H9 (cell line): Measurements from ENCODE around the gene CCDC170. TPM values are rescaled to one million over a fixed set of nuclear protein-coding genes. Genes with fewer than 3 reads are reported as not detected.

Source experiments
- DNase-seq: peaks from one replicate; pipeline ENCODE4 v3.0.0-alpha.2; 2017
- H2AFZ ChIP-seq: one replicate; pipeline ENCODE4 v1.6.1; 2013; ENCODE audit warnings: mild to moderate bottlenecking, low read length, control low read depth, moderate library complexity
- H2AK5ac ChIP-seq: 2 replicates; pipeline ENCODE4 v1.6.1; 2013; ENCODE audit warnings: low read length, control low read depth, mixed read lengths; ENCODE audit not compliant: insufficient read length
- H2BK120ac ChIP-seq: one replicate; pipeline ENCODE4 v1.6.1; 2013; ENCODE audit warnings: low read depth, mild to moderate bottlenecking, low read length, control low read depth, inconsistent platforms; ENCODE audit not compliant: poor library complexity, severe bottlenecking
- H2BK12ac ChIP-seq: 2 replicates; pipeline ENCODE4 v1.6.1; 2013; ENCODE audit warnings: low read length, control low read depth, mixed read lengths, low read depth; ENCODE audit not compliant: insufficient read length
- H2BK15ac ChIP-seq: 2 replicates; pipeline ENCODE4 v1.6.1; 2013; ENCODE audit warnings: low read depth, low read length, control low read depth
- H2BK20ac ChIP-seq: one replicate; pipeline ENCODE4 v1.6.1; 2013; ENCODE audit warnings: low read depth, mild to moderate bottlenecking, low read length, control low read depth, inconsistent platforms; ENCODE audit not compliant: poor library complexity, severe bottlenecking
- H2BK5ac ChIP-seq: 2 replicates; pipeline ENCODE4 v1.6.1; 2013; ENCODE audit warnings: low read length, control low read depth, mixed read lengths; ENCODE audit not compliant: insufficient read length
- H3K14ac ChIP-seq: 2 replicates; pipeline ENCODE4 v1.6.1; 2013; ENCODE audit warnings: low read length, control low read depth; ENCODE audit not compliant: insufficient read depth
- H3K18ac ChIP-seq: 2 replicates; pipeline ENCODE4 v1.6.1; 2013; ENCODE audit warnings: low read depth, mild to moderate bottlenecking, mixed read lengths, low read length, control low read depth; ENCODE audit not compliant: insufficient read length
- H3K23ac ChIP-seq: 2 replicates; pipeline ENCODE4 v1.6.1; 2013; ENCODE audit warnings: low read length, control low read depth, mixed read lengths, low read depth; ENCODE audit not compliant: insufficient read length
- H3K23me2 ChIP-seq: 2 replicates; pipeline ENCODE4 v1.6.1; 2013; ENCODE audit warnings: low read depth, mild to moderate bottlenecking, mixed read lengths, low read length, control low read depth; ENCODE audit not compliant: insufficient read length, poor library complexity, severe bottlenecking
- H3K27ac ChIP-seq: 2 replicates; pipeline ENCODE4 v1.5.1; 2013; ENCODE audit warnings: low read length, control low read depth, mixed read lengths, low read depth; ENCODE audit not compliant: insufficient read length
- H3K27me3 ChIP-seq: 2 replicates; pipeline ENCODE4 v1.6.1; 2013; ENCODE audit warnings: low read length, control low read depth, inconsistent platforms; ENCODE audit not compliant: insufficient read depth
- H3K4ac ChIP-seq: 2 replicates; pipeline ENCODE4 v1.6.1; 2013; ENCODE audit warnings: low read depth, mild to moderate bottlenecking, control low read depth, inconsistent platforms, low read length, moderate library complexity
- H3K4me1 ChIP-seq: 2 replicates; pipeline ENCODE4 v1.6.1; 2013; ENCODE audit warnings: low read length, control low read depth, inconsistent platforms; ENCODE audit not compliant: insufficient read depth
- H3K4me2 ChIP-seq: 2 replicates; pipeline ENCODE4 v1.6.1; 2013; ENCODE audit warnings: low read length, control low read depth, mixed read lengths; ENCODE audit not compliant: insufficient read length, insufficient read depth
- H3K56ac ChIP-seq: 2 replicates; pipeline ENCODE4 v1.6.1; 2013; ENCODE audit warnings: low read depth, mild to moderate bottlenecking, mixed read lengths, low read length, control low read depth; ENCODE audit not compliant: insufficient read length
- H3K79me1 ChIP-seq: 2 replicates; pipeline ENCODE4 v1.6.1; 2013; ENCODE audit warnings: low read depth, mild to moderate bottlenecking, moderate library complexity, low read length, control low read depth, inconsistent platforms; ENCODE audit not compliant: insufficient read depth, poor library complexity, severe bottlenecking
- H3K79me2 ChIP-seq: 2 replicates; pipeline ENCODE4 v1.6.1; 2013; ENCODE audit warnings: low read length, control low read depth, inconsistent platforms; ENCODE audit not compliant: insufficient read depth
- H3K9ac ChIP-seq: 2 replicates; pipeline ENCODE4 v1.6.1; 2013; ENCODE audit warnings: low read length, control low read depth, mixed read lengths; ENCODE audit not compliant: insufficient read length; ENCODE audit errors: extremely low read depth
- H3K9me3 ChIP-seq: one replicate; pipeline ENCODE4 v1.6.1; 2013; ENCODE audit warnings: low read depth, low read length, inconsistent platforms; ENCODE audit not compliant: control insufficient read depth
- H3T11ph ChIP-seq: one replicate; pipeline ENCODE4 v1.6.1; 2013; ENCODE audit warnings: mild to moderate bottlenecking, low read length, control low read depth, inconsistent platforms
- H4K20me1 ChIP-seq: one replicate; pipeline ENCODE4 v1.6.1; 2013; ENCODE audit not compliant: control insufficient read depth, insufficient read length, insufficient read depth
- H4K5ac ChIP-seq: 2 replicates; pipeline ENCODE4 v1.6.1; 2013; ENCODE audit warnings: low read depth, mild to moderate bottlenecking, mixed read lengths, low read length, control low read depth; ENCODE audit not compliant: insufficient read length
- H4K8ac ChIP-seq: replicated peaks from 2 replicates; pipeline ENCODE4 v1.6.1; 2013; ENCODE audit warnings: low read length, control low read depth, mixed read lengths, low read depth; ENCODE audit not compliant: insufficient read length
- H4K91ac ChIP-seq: 2 replicates; pipeline ENCODE4 v1.6.1; 2013; ENCODE audit warnings: low read depth, mild to moderate bottlenecking, moderate library complexity, mixed read lengths, low read length, control low read depth; ENCODE audit not compliant: insufficient read length
- H3K27ac Mint-ChIP-seq, 3 experiments: 2 replicates in 2 of 3; 3 replicates in 1 of 3; pipeline ENCODE4 v1.8.0; 2020 to 2021; ENCODE audit warnings: mixed read lengths in 3 of 3, mild to moderate bottlenecking in 1 of 3, moderate library complexity in 1 of 3
- H3K27me3 Mint-ChIP-seq: 2 replicates; pipeline ENCODE4 v1.8.0; 2021; ENCODE audit warnings: low read depth, mild to moderate bottlenecking, moderate library complexity, mixed read lengths
- H3K36me3 Mint-ChIP-seq, 3 experiments: 2 replicates in 2 of 3; 3 replicates in 1 of 3; pipeline ENCODE4 v1.8.0; 2020 to 2021; ENCODE audit warnings: low read depth in 3 of 3, mixed read lengths in 3 of 3; ENCODE audit not compliant: insufficient read depth in 1 of 3
- H3K4me1 Mint-ChIP-seq, 2 experiments: 2 replicates each; pipeline ENCODE4 v1.8.0; 2020; ENCODE audit warnings: mixed read lengths in 2 of 2
- H3K4me3 Mint-ChIP-seq, 2 experiments: 2 replicates in 1 of 2; 3 replicates in 1 of 2; pipeline ENCODE4 v1.8.0; 2020 to 2021; ENCODE audit warnings: mild to moderate bottlenecking in 2 of 2, mixed read lengths in 2 of 2, moderate library complexity in 1 of 2
- H3K9me3 Mint-ChIP-seq, 2 experiments: 2 replicates in 1 of 2; 3 replicates in 1 of 2; pipeline ENCODE4 v1.8.0; 2020; ENCODE audit warnings: mild to moderate bottlenecking in 2 of 2, mixed read lengths in 2 of 2, moderate library complexity in 1 of 2
- CTCF ChIP-seq: fragments of 200-600 bp; sonication (generic); conservative IDR thresholded peaks from 3 replicates; pipeline ENCODE4 v1.8.0; 2021; ENCODE audit warnings: antibody characterized with exemption, mild to moderate bottlenecking
- whole genome bisulfite sequencing: extraction: QIAGEN DNeasy Blood & Tissue Kit; methylation state at CpG from one replicate; pipeline ENCODE4 v1.1.7; 2013; ENCODE audit warnings: missing lambda C conversion rate, low lambda C conversion rate, mixed read lengths; ENCODE audit not compliant: insufficient read length; ENCODE audit errors: extremely low coverage; 5-methylcytosine and 5-hydroxymethylcytosine counted together
- total RNA-seq: library from RNA; stranded (reverse); gene quantifications from 2 replicates; pipeline ENCODE4 v1.2.1, GENCODE V29; 2021

CCDC170 gene
- total RNA-seq, 1 experiment from 2014 or later, result 0.07 TPM

DNA sequence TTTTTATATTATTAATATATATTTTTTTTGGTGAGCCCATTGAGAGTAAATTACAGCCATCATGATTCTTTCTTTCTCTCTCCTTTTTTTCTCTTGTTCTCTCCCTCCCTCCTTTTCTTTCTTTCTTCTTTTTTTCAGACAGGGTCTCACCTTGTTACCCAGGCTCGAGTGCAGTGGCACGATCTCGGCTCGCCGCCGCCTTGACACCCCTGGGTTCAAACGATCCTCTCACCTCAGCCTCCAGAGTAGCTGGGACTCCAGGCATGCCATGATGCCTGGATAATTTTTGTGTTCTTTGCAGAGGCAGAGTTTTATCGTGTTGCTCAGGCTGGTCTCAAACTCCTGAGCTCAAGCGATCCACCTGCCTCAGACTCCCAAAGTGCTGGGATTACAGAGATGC is 1.6 kb downstream of the CCDC170 start:
- Histone ChIP-seq H2AFZ (no peak overlapping the region), H3K27ac (no peak overlapping the region), H2AK5ac (no peak overlapping the region), H2BK120ac (no peak overlapping the region), H3K23me2 (peaks cover 12% of the 10 kb centered on the region), H3K79me2 (no peaks in the 10 kb centered on the region), H3K14ac (no peak overlapping the region), H3K4ac (no peak overlapping the region), H4K91ac (no peak overlapping the region), H3K23ac (no peak overlapping the region), H3K56ac (no peak overlapping the region), H3K18ac (no peak overlapping the region), H3K4me1 (no peaks in the 10 kb centered on the region), H3K27me3 (peaks cover 8% of the 10 kb centered on the region; the same call in 1 of the 2 replicates), H4K20me1 (no peaks in the 10 kb centered on the region), H3K9ac (no peak overlapping the region), H3T11ph (no peak overlapping the region), H2BK5ac (no peak overlapping the region), H2BK20ac (no peak overlapping the region), H3K4me2 (no peak overlapping the region), H3K79me1 (no peaks in the 10 kb centered on the region), H4K5ac (no peak overlapping the region), H4K8ac (no peak overlapping the region), H2BK12ac (no peak overlapping the region), H2BK15ac (no peak overlapping the region), H3K9me3 (no peaks in the 10 kb centered on the region)
- H3K9me3 Mint-ChIP-seq, result no peaks in the 10 kb centered on the region
- no peak for TF ChIP-seq CTCF
- peaks cover 14 to 19% of the 10 kb centered on the region in 2 experiments for H3K4me1 Mint-ChIP-seq
- peak overlapping the region; percentile 59 to 66; a peak in 3 of 5 replicates for H3K4me3 Mint-ChIP-seq
- H3K27me3 Mint-ChIP-seq, result peaks cover 47% of the 10 kb centered on the region
- no CpG with 5 or more reads among the region's 9 CpGs for WGBS
- DNase-seq, result no peak
- H3K27ac Mint-ChIP-seq, result no peak overlapping the region
- no peaks in the 10 kb centered on the region for H3K36me3 Mint-ChIP-seq
